HG03066 (cell line): ENCODE data around the gene HOXB4.

Experiments
- ATAC-seq: cut with Tn5 transposase; IDR thresholded peaks from one replicate; pipeline ENCODE4 v1.9.1; 2021; ENCODE audit warnings: low read depth; ENCODE audit not compliant: unreplicated experiment

The HOXB4 gene

GRCh38 chr17:48590607-48591161 is 12.5 kb upstream of the HOXB4 start:
- no peak for ATAC-seq

- ATAC-seq = no peak
These were observed 11.9 kb upstream of the HOXB4 start, which contains the start of gene HOXB3 for GRCh38 chr17:48589831-48590606. Gene HOXB3 (minus strand): TSS chr17:48590241. CDS start chr17:48552474, 37,767 bp downstream.

GRCh38 chr17:48589060-48589830 is 11.1 kb upstream of the HOXB4 start:
- no peak for ATAC-seq

DNA sequence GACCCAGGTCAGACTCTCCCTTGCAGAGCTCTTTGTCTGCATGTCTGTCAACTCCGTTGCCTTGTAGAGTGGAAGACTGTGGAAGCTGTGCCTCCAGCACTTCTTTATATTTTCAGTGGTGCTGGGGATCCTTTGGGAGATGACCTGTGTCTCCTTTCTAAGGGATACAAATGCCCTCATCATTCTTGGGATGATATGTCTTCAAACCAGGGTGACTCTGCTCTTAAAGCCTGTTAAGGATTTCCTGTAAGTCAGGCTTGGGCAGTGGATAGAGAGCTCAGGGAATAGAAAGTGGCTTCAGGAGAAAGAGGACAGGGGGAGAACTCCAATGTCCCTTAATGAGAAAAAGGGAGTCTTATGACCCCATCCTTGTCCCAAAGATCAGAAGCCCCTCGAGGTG is 10.4 kb upstream of the HOXB4 start:
- no peak for ATAC-seq

DNA sequence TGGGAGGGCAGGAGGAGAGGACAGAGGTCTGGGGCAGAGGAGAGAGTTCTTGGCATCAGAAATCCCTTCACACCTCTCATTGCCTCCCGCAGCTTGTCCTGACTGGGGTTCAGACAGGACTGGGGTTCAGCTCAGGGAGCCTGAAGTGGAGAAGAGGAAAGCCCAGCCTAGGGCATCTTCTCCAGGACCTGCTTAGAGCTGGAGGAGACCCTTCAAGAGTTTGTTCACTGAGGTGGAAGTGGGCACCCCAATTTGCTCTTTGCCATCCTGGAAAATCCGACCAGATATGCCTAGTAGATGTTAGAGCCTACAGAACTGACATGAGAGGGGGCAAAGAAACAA is 9.9 kb upstream of the HOXB4 start:
- ATAC-seq = no peak

DNA sequence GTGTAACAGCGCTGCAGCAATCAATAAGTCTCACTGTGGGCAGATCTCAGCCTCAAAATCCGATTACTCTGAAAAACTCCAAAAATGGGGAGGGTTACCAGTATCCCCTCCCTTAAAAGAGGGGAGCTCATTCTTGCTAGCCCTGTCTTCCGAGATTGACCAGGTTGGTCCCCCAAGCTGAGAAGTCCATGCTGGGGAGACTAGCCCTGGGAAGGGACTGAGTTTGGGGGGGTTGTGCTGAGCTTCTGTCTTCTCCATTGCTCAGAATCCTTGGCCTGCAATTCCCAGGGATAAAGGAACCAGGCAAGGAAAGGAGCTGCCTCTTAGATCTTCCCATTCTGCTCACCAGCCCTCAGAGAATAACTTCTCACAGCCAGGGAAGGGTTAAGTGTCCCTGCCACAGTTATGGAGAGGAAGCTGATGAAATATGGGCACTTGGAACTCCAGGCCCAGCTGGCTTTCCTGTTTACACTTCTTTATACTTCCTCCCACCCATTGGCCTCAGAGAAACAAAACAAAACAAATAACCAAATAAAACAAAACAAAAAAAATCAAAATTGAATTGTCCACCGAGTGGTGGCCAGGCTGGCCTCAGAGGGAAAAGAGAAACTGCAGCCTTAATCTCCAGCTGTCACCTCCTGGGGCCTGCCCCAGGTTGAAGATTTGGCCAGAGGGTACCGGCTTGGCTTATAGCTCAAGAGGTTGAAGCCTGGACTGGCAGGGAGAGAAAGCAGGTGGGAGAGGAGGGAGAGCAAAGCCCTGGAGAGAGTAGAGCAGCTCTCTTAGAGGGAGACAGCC is 9.3 kb upstream of the HOXB4 start:
- no peak for ATAC-seq

DNA sequence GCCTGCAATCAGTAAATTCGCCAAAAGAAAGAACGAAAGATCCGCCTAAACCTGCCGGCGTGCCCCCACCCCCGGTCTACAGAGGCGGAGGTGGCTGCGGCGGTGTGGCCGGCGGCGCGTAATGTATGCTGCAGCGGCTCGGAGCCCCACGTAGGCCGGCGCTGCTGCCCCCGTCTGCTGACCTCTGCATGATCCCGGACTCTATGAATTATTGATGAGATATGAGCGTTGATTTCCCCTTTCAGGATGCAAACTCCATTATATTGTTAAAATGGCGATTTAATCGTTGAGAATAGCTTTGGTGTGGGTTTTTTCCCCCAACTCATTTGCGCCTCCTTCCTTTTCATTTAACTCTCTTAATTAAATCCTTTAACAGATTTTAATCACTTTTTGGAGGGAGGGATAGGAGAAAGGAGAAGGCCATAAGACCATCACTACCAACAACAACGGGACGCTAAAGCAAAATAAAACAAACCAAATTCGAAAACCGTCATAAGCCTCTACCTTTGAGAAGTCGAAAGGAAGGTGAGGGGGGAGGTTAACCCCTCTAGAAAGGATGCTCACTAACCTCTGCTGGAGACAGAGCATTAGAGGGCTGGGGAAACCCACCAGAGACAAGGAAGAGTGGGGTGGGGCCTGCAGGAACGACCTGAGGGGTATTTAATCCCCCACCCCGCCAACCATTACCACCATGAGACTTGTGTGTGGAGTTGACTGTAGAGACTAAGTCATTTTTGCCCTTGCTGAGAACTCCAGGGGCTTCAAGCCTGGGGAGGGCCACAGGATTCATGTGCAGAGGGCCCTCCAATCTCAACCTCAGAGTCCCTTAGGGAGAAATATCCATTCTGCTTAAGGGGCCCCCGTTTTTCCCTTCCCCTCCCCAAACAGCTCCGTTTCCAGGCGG is 8.5 kb upstream of the HOXB4 start:
- no peak for ATAC-seq

DNA sequence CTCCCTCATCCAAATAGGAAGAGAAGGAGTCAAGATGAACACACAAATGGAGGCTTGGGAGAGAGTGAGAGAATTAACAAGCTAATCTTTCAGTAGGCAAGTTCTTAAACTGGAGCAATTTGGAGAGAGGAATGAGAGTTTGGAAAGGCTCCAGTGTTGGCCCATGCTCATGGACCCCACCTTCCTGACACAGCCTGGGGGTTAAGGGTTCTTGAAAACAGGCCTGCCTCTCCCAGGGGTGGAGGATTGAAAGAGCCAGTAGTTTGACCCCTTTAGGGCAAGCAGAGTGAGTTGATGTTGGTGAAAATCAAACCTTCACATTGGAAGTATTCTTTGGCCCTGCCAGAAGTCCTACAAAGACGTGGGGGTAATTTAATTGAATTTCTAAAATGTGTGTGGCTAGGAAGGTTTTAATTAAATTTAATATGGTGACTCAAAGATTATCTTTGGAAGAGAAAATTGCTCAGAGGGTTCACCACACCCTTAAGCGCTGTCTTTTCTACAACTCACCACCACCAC is 6.1 kb upstream of the HOXB4 start:
- ATAC-seq = no peak

GRCh38 chr17:48583708-48584222 is 5.6 kb upstream of the HOXB4 start:
- no peak for ATAC-seq

DNA sequence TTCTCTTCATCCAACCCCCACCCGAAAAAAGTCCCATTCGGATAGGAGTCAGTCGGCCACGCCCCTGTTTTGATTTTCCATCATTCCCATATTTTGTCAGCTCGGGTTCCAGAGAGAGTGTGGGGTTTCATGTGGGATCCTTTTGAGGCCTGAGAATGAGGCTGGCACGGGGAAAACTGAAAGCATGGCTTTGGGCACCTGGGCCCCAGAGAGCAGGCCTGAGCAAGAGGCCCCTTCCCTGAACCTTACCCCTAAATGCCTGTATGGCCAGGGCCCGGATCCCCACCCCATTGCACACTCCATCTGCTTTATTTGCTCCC is 4.6 kb upstream of the HOXB4 start:
- no peak for ATAC-seq

DNA sequence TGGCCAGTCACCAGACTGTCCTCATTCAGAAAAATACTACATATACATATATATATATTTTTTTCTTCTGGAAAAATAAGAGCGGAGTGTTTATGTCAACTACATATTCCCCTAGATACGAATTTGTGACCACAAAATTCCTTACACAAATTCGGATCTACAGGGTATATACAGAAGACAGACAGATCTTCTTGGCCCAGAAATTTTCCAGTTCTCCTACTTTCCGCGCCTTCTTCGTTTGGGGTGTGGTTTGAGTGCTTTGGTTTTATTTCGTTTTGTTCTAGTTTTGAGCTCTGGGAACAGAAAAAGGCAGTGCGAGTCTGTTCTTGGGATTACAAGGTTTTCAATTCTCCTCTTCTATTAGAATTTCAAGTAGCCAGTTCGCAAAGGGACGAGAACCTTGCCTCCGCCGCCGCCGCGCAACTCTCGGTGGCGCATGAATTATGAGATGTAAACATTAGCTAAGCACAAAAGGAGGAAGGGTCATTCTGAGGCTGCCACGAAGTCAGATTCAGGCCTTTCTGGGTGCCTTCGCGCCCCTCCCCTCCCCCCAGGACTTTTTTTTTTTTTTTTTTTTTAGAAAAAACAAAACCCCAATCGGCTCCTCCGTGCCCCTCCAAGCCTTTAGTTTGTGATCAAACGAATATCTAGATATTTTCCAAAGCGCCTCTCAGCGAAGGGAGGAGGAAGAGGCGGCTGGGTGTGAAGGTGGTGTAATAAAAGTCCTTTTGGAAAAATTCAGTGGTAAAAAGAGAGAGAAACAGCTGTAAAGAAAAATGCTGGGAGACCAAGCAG is 1.8 kb upstream of the HOXB4 start:
- ATAC-seq = no peak

DNA sequence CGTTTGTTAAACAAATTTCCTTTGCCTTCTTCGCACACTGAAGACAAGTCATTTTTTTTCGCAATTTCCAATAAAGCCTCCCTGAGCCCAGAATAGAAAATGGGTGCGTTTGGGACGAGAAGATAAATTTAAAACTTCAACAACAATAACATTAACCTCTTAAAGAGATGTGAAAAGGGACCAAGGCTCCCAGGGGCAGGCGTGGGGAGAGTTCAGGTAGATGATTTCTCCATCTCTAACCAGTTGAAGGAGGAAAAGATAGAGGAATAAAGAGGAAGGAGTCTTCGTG is 1.3 kb upstream of the HOXB4 start:
- ATAC-seq = no peak

DNA sequence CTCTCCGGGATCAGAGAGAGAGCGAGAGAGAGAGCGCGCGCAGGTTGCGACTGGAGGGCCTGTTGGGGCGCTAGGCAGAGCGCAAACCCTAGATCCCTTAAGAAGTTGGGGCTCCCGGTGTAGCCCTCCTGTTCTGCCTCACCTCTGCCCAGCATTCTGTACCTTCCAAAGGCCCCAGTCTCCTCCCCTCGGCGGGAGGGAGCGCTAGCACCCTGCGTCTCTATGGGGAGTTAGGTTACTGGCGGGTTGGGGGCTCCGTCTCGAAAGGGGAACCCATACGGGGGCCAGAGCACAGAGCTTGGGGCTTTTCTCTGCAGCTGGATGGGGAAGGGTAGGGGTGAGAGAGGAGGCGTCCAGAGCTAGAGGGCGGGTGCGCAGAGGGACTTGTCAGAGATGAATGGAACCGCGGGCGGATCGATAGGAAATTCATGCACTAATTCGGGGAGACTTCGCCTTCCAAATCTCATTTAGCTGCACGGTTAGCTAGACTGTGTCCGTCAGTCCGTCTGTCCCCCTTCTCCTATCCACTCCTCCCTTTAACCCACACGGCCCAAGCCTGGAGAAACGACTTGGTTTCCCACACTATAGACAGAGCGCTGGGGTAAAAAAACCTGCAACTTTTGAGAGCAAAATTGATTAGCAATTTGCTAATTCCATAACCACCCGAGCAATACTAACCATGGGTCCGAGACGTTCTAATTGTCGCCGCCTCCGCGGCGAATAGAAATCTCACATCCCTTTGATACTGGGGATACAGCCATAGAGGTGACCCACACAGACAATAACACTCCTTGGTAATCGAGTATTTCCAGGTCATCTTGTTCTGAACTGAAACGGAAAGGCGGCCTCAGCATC is 693 bp upstream of the HOXB4 start:
- ATAC-seq = no peak

DNA sequence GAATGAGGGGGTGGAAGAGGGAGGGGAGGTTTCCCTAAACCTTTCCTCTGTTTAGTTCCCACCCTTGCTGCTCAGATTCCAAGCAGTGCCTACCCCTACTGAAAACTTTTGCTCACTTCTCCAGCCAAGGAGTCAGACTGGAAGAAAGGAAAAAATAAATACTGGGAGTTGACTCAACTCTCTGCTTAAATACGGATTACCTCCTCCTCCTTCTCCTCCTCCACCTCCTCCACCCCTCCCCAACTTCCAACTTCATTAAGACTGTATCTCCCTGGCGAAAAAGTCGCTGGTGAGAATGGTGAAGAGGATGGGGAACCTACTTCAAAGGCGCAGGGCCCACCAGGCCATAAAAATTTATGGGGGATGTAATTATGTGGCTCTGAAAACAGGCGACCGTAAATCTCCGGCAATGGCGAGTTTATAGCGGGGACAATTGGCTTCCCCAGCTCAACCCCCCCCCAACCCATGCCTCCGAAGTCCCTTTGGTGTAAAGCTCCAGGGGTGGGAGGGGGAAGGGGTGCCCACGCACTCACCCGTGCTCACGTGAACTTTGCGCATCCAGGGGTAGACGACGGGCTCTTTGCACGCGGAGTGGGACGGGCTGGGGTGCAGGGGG is 712 bp downstream of the HOXB4 start:
- no peak for ATAC-seq

DNA sequence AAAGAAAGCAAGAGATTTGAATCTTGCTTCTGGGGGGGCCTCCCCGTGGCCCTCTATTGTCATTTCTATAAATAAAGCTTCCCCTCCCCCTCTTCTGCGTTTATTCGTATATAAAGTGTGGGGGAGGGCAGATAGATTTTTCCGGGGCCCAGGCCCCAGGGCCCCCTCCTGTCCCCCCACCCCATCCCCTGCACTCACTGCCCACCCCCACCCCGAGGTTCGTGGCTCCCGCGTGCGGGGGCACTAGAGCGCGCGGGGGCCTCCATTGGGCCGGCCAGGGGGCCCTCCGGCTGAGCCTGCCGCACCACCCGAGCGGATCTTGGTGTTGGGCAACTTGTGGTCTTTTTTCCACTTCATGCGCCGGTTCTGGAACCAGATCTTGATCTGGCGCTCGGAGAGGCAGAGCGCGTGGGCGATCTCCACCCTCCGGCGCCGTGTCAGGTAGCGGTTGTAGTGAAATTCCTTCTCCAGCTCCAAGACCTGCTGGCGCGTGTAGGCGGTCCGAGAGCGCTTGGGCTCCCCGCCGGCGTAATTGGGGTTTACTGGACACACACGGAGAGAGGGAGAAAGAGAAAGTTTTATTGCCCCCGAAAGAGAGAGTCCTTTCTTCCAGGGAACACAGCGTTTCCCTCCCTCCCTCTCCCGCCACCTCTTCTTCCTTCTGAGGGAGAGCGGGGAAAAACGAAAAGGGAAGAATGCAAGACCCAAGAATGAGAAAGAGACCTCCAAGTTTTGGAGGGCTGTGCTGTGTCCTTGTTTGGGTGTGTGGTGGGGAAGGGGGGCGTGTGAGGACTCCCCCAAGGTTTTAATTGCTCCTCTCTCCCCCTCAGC is 1.5 kb downstream of the HOXB4 start:
- ATAC-seq = no peak

- no peak for ATAC-seq
These were observed 2.3 kb downstream of the HOXB4 start for GRCh38 chr17:48575673-48576478.
